Erythroblast (primary cell): ENCODE data around the gene TMEM266.

Experiments used
- GATA1 ChIP-seq: IDR thresholded peaks from 2 replicates; pipeline ENCODE4 v1.6.1; 2011; ENCODE audit warnings: low read depth, mild to moderate bottlenecking, control low read depth, low read length, moderate library complexity
- POLR2A ChIP-seq: IDR thresholded peaks from 2 replicates; pipeline ENCODE4 v1.6.1; 2011; ENCODE audit warnings: mild to moderate bottlenecking, low read length

DNA sequence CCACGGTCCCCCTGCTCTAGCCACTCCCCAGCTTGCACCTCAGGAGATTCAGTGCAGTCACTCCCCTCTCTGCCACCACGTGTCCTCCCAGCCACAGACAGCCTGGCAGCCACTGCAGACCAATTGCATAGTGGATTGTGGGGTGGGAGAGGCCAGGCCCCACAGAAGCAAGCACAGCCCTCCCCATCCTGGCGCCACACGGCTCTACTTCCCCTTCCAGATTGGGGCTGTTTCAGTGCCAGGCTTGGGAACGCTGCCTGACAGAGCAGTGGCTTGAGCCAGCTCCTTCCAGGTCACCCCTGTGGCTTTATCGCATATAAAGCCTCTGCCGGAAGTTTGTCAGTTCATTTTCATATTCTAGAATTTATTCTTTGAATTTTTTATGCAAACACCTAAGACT lies 90.7 kb downstream of the TMEM266 start:
- no peak for TF ChIP-seq POLR2A
- no peak for TF ChIP-seq GATA1
